Stimulated activated CD8-positive, alpha-beta memory T cell treated with anti-CD3 and anti-CD28 coated beads, Interleukin-15, amount 100 ng/mL, for 48 hours (primary cell): Measurements from ENCODE around the gene EFNA4.
A peak's percentile ranks its signal among the peaks of the same experiment; 100 is the strongest.

Experiments
- DNase-seq, 2 donors: peaks; one replicate each; pipeline ENCODE4 v3.0.0-alpha.2; 2020; ENCODE audit warnings: low read depth in 2 of 2

EFNA4 gene

GRCh38 chr1:155051777-155052398, 11.7 kb upstream of the EFNA4 start:
- DNase-seq: no peak

GRCh38 chr1:155052439-155053395, 10.8 kb upstream of the EFNA4 start:
- no peak for DNase-seq

DNA sequence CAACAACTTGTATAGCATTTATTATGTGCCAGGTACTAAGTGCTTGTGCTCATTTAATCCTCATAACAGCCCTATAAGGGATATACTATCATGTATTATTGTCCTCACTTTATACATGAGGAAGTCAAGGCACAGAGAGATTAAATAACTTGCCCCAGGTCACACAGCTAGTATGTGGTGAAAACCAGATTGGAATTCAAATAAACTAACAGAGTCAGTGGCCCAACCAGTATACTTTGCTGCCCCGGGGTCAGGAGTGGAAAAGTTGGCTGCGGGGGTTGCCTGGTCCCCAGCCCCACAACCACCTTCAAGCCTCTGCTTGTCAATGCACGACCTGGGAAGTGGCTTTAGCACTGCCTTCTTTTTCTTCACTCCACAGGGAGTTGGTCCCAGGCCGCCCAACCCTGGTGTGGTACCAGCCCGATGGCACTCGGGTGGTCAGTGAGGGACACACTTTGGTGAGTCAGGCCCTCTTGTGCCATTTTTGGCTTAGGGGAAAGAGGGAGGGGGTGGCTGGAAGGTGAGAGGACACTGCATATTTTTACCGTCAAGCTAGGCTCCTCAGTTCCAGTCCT, 9.9 kb upstream of the EFNA4 start:
- DNase-seq: no peak

GRCh38 chr1:155057104-155057503, 6.4 kb upstream of the EFNA4 start:
- no peak for DNase-seq

DNA sequence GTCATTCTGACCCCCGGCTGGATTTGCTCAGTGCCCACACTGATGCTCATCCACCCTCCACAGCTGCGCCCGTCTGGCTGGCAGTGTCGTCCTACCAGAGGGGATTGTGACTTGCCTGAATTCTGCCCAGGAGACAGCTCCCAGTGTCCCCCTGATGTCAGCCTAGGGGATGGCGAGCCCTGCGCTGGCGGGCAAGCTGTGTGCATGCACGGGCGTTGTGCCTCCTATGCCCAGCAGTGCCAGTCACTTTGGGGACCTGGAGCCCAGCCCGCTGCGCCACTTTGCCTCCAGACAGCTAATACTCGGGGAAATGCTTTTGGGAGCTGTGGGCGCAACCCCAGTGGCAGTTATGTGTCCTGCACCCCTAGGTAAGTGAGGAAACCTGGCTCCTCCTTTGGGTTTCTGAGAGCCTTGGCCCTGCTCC, 5.7 kb upstream of the EFNA4 start:
- no peak for DNase-seq

- no peak for DNase-seq
Observed at GRCh38 chr1:155060736-155061135, 2.8 kb upstream of the EFNA4 start.

GRCh38 chr1:155061381-155062150, 2.0 kb upstream of the EFNA4 start:
- DNase-seq: peak; percentile 87

GRCh38 chr1:155062151-155062686, 1.3 kb upstream of the EFNA4 start:
- no peak for DNase-seq

DNA sequence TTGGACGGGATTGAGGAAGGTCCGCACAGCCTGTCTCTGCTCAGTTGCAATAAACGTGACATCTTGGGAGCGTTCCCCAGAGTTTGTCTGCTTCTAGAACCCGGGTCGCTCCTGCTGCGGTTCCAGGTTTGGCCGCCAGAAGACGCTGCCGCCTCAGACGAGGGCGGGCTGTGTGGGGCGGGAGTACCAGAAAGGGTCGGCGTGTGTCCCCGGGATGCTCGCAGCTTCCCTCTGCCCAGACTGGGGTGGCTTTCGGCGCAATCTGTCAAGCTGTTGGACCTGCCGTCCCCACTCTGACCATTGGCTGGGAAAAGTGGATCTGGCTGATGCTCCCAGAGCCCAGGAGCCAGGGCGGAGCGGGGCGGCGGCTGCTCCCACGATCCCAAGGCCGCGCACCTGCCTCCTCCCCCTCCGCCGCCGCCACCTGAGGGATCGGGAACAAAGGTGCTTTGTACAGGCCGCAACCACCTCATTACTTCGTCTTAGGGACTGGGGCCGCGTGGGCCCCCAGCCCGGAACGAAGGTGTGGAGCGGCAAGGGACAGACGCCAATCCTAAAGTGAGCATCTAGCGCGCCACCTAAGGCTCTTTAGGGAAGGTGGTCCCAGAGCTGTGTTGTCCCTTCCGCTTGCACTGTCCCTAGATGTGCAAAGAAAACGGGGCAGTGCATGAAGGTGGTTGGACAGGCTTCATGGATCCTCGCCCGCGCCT, 683 bp upstream of the EFNA4 start:
- peak; percentile 67 to 73 for DNase-seq

GRCh38 chr1:155064111-155064831, 731 bp downstream of the EFNA4 start:
- no peak for DNase-seq

DNA sequence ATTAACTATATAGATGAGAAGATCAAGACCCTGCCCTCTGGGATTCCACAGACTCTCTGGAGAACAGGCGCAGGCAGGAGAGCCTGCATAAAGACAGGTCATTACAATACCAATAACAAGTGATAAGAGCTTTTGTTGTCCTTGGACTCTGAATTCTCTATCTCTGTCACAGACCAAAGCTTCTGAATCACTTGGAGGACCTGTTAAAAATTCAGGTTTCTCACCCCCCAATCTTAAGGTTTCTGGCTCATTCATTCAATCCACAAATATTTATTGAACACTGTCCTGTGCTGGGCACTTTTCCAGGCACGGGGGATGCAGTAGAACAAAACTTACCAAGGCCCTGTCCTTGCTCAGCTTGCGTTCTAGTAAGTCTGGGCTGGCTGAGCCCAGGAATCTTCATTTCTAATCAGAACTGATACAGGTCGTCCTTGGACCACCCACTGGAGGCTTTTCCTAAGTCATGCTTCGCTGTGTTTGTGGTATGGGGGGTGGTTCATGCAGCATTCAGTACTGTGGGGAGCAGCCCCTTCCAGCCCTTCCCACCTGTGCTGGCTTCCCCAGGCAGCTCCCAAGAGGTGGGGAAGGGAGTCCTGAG, 1.4 kb downstream of the EFNA4 start:
- no peak for DNase-seq

DNA sequence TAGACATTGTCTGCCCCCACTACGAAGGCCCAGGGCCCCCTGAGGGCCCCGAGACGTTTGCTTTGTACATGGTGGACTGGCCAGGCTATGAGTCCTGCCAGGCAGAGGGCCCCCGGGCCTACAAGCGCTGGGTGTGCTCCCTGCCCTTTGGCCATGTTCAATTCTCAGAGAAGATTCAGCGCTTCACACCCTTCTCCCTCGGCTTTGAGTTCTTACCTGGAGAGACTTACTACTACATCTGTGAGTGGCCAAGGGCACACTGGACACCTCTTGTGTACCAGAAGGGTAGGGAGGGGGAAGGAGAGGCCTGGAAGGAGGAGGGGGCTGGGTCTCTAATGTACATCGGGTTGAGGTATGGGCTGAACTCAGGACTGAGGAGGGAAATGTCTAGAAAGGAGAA, 3.2 kb downstream of the EFNA4 start:
- DNase-seq: no peak

GRCh38 chr1:155068599-155068998, 5.1 kb downstream of the EFNA4 start:
- DNase-seq: no peak

- DNase-seq: no peak
Observed at GRCh38 chr1:155069551-155070157, 6.1 kb downstream of the EFNA4 start.

DNA sequence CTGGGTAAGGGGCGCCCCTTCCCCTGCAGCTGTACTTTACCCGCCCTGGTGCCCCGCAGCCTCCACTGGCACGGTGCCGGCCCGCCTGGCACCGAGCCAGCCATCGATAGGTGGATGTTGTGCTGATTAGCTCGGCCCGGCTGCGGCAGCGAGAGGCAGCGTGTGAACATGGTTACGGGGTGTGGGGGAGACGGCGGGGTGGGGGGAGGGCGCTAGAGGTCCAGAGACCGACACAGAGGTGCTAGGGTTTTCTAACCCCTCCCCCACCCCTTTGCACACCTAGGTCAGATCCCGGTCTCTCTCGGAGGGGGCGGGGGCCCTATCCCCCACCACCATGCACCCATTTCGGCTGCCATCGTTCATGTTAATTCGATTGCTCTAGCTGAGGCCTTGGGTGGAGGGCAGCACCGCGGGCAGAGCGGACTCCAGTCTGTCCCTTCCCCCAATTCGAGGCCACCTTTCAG, 6.7 kb downstream of the EFNA4 start:
- DNase-seq: no peak

GRCh38 chr1:155070721-155071569, 7.4 kb downstream of the EFNA4 start:
- DNase-seq: peak; percentile 68 to 71

- no peak for DNase-seq
Observed at GRCh38 chr1:155071701-155072100, 8.2 kb downstream of the EFNA4 start.

DNA sequence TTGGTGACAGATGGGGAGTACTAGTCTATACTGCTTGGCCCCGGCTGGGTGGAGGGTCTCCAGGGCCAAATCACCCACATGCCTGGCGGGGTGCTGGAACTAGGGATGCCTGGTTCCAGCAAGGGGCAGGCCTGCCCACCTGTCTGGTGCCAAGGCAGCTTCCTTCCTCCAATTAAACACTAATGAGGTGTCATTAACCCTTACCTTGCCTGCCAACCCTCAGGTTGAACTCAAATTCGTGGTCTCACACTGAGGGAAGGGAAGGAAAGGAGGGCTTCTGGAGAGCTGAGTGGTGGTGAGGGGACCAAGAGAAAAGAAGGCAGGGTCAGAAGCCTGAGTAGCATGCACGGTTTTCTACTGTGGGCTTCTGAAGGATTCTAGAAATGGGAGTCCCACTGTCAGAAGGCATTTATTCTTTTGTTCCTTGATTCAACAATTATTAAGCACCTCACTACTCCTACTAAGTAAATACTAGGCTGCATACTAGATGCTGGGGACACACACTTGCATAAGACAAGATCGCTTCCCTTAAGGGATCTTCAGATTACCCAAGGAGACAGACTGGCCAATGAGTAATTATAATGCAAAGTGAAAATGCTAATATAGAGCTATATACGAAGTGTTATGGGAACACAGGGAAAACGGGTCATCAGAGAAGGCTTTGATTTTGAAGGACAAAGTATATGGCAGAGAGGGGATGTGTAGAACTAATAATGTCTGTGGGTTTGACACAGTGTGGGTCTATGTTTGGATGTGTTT, 9.2 kb downstream of the EFNA4 start:
- no peak for DNase-seq
